Thoracic aorta (tissue), 2 donors: ENCODE data around the gene CYTL1. TPM values are rescaled to one million over a fixed set of nuclear protein-coding genes. Genes with fewer than 3 reads are reported as not detected.

Experiments used
- ATAC-seq: fragments of 150-250 bp; one replicate; pipeline ENCODE4 v1.8.0; 2017; ENCODE audit warnings: low read depth; ENCODE audit not compliant: insufficient number of reproducible peaks, low FRiP score
- DNase-seq: peaks from one replicate; pipeline ENCODE4 v3.0.0-alpha.2; 2020; ENCODE audit warnings: low spot score
- H3K27ac ChIP-seq, 2 donors: fragments of 200-600 bp; sonication (generic); 1 replicate in 1 of 2; 2 replicates in 1 of 2; pipeline ENCODE4 v1.5.1; 2016; ENCODE audit warnings: mild to moderate bottlenecking in 2 of 2, moderate library complexity in 2 of 2
- H3K27me3 ChIP-seq: fragments of 200-600 bp; sonication (generic); replicated peaks from 2 replicates; pipeline ENCODE4 v1.6.0; 2016; ENCODE audit warnings: mild to moderate bottlenecking; ENCODE audit not compliant: insufficient read depth
- H3K36me3 ChIP-seq: fragments of 200-600 bp; sonication (generic); one replicate; pipeline ENCODE4 v1.5.1; 2016
- H3K4me1 ChIP-seq, 2 donors: fragments of 200-600 bp; sonication (generic); 1 replicate in 1 of 2; 2 replicates in 1 of 2; pipeline versions ENCODE4 v1.5.1 to v1.6.0; 2016; ENCODE audit warnings: low read depth in 2 of 2, mild to moderate bottlenecking in 1 of 2; ENCODE audit not compliant: control insufficient read depth in 1 of 2
- H3K4me3 ChIP-seq: fragments of 200-600 bp; sonication (generic); 2 replicates; pipeline ENCODE4 v1.5.1; 2016; ENCODE audit warnings: mild to moderate bottlenecking
- H3K9me3 ChIP-seq: fragments of 200-600 bp; sonication (generic); 2 replicates; pipeline ENCODE4 v1.5.1; 2016
- total RNA-seq, 2 donors: library from RNA; depleted of rRNA; stranded (reverse); fragments of >200 nt; gene quantifications; one replicate each; pipeline versions ENCODE4 v1.1.0 to v1.2.3, GENCODE V29; 2016
- TF ChIP-seq, protein P1 (sequence below): fragments of 200-600 bp; sonication (generic); IDR thresholded peaks from one replicate; pipeline ENCODE4 v1.5.1; 2019; ENCODE audit warnings: antibody characterized with exemption

CYTL1 gene
- total RNA-seq, 2 donors from 2014 or later = 52.3 to 126 TPM

GRCh38 chr4:5028480-5028879, 9.2 kb upstream of the CYTL1 start:
- no peaks in the 10 kb centered on the region for H3K9me3 ChIP-seq
- TF ChIP-seq, protein P1, sequence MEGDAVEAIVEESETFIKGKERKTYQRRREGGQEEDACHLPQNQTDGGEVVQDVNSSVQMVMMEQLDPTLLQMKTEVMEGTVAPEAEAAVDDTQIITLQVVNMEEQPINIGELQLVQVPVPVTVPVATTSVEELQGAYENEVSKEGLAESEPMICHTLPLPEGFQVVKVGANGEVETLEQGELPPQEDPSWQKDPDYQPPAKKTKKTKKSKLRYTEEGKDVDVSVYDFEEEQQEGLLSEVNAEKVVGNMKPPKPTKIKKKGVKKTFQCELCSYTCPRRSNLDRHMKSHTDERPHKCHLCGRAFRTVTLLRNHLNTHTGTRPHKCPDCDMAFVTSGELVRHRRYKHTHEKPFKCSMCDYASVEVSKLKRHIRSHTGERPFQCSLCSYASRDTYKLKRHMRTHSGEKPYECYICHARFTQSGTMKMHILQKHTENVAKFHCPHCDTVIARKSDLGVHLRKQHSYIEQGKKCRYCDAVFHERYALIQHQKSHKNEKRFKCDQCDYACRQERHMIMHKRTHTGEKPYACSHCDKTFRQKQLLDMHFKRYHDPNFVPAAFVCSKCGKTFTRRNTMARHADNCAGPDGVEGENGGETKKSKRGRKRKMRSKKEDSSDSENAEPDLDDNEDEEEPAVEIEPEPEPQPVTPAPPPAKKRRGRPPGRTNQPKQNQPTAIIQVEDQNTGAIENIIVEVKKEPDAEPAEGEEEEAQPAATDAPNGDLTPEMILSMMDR = no peak
- no peak for DNase-seq
- H3K4me3 ChIP-seq = no peak overlapping the region
- peaks cover 9% of the 10 kb centered on the region in 2 donors for H3K4me1 ChIP-seq
- ATAC-seq = no peak
- no peaks in the 10 kb centered on the region for H3K36me3 ChIP-seq
- no peak overlapping the region for H3K27ac ChIP-seq
- no peaks in the 10 kb centered on the region for H3K27me3 ChIP-seq

DNA sequence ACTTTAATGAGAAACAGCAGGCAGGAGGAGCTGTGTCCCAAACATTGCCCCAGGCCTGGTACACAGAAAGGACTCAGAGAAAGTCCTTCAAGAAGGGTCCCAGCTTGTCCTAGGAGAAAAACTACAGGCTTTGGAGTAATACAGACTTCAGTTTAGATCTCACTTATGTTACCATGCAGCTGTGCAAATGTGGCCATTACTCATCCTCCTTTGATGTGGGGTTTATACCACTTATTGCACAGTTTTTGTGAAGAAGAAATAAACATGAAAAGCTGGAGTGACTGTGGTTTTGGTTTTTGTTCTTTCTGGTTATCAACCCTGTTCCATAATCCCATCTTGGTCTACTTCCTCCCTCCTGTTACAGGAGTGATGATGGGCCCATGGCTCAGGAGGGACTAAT, 8.1 kb upstream of the CYTL1 start:
- Histone ChIP-seq H3K4me1 (no peaks in the 10 kb centered on the region), H3K4me3 (no peak overlapping the region), H3K27ac (no peak overlapping the region), H3K27me3 (no peaks in the 10 kb centered on the region), H3K36me3 (no peaks in the 10 kb centered on the region), H3K9me3 (no peaks in the 10 kb centered on the region)
- DNase-seq (no peak), ATAC-seq (no peak)
- TF ChIP-seq, protein P1 = no peak

DNA sequence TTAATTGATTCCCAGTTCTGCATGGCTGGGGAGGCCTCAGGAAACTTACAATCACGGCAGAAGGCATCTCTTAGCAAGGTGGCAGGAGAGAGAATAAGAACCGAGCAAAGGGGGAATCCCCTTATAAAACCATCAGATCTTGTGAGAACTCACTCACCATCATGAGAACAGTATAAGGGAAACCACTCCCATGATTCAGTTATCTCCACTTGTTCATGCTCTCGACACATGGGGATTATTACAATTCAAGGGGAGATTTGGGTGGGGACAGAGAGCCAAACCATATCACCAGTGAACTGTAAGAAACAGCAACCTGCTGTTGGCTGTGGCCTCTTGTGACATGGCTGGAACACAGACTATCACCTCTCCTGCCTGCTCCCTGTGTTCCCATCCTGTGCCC, 7.1 kb upstream of the CYTL1 start:
- Histone ChIP-seq H3K27me3 (no peaks in the 10 kb centered on the region), H3K36me3 (no peaks in the 10 kb centered on the region), H3K9me3 (no peaks in the 10 kb centered on the region), H3K4me1 (no peaks in the 10 kb centered on the region), H3K27ac (no peak overlapping the region), H3K4me3 (no peak overlapping the region)
- DNase-seq (no peak), ATAC-seq (no peak)
- TF ChIP-seq, protein P1 = no peak

- no peaks in the 10 kb centered on the region for H3K4me1 ChIP-seq
- H3K27me3 ChIP-seq = no peaks in the 10 kb centered on the region
- no peak for ATAC-seq
- no peak overlapping the region for H3K27ac ChIP-seq
- H3K4me3 ChIP-seq = no peak overlapping the region
- no peaks in the 10 kb centered on the region for H3K36me3 ChIP-seq
- H3K9me3 ChIP-seq = no peaks in the 10 kb centered on the region
- DNase-seq = no peak
- TF ChIP-seq, protein P1 = no peak
Observed at GRCh38 chr4:5024673-5025072, 5.4 kb upstream of the CYTL1 start.

DNA sequence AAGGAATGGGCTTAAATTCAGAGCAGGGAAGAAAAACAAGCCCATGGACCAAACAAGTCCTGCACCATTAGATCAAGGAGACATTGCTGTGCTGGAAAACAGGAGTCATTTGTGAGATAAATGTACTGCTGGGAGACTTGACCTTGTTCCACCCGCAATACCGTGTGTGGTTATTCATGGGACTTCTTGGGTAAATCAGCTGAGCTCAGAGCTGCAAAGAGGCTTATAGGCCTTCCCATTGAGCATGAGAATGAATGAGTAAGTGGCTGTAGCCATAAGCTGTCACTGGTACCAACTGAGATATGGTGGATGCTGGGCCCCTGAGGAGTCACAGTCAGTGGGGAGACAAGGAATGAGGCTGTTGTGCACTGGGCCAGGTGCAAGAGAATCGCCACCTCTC, 2.3 kb upstream of the CYTL1 start:
- DNase-seq = no peak
- H3K27me3 ChIP-seq = no peaks in the 10 kb centered on the region
- TF ChIP-seq, protein P1 = no peak

More for the DNA sequence above, 2.3 kb upstream of the CYTL1 start:
- no peaks in the 10 kb centered on the region for H3K4me1 ChIP-seq
- H3K27ac ChIP-seq = no peak overlapping the region
- no peak for ATAC-seq
- no peaks in the 10 kb centered on the region for H3K9me3 ChIP-seq
- no peaks in the 10 kb centered on the region for H3K36me3 ChIP-seq
- no peak overlapping the region for H3K4me3 ChIP-seq
